HCT116 (cell line): ENCODE data around the gene TRMT1. TPM values are rescaled to one million over a fixed set of nuclear protein-coding genes. Genes with fewer than 3 reads are reported as not detected.
A peak's percentile ranks its signal among the peaks of the same experiment; 100 is the strongest.

Source experiments
- ATAC-seq: fragments of 200-7000 bp; cut with Tn5 transposase; 2 replicates; pipeline ENCODE4 v1.9.1; 2020; ENCODE audit warnings: mild to moderate bottlenecking, moderate library complexity
- BruUV-seq: library from RNA; stranded (reverse); fragments of 400-500 nt; replicated peaks from 2 replicates; lab custom pipeline; 2021; lab: Mats Ljungman, UMichigan
- CTCF ChIA-PET: fragments of 300-600 bp; sonication (Branson Sonifier 250); formaldehyde crosslinking; loops from one replicate; lab custom pipeline; 2021; ENCODE audit warnings: antibody characterized with exemption; lab: Charles Lee
- POLR2A ChIA-PET: fragments of 300-600, 350-600 bp; sonication (Branson Sonifier 250); formaldehyde crosslinking; loops from one replicate; lab custom pipeline; 2021; ENCODE audit warnings: antibody characterized with exemption; lab: Charles Lee
- RAD21 ChIA-PET, 2 experiments: fragments of 300-600 bp; sonication (Branson Sonifier 250); formaldehyde crosslinking; loops; one replicate each; lab custom pipeline; 2023; ENCODE audit warnings: low total read pairs in 2 of 2; ENCODE audit not compliant: uncharacterized antibody in 2 of 2, unreplicated experiment in 2 of 2, low non-redundant PET in 1 of 2; lab: Charles Lee
- DNase-seq: peaks from one replicate; pipeline ENCODE4 v3.0.0-alpha.2; 2010; ENCODE audit warnings: low read depth, low spot score
- H2AFZ ChIP-seq: fragments of 200-600 bp; shearing (Covaris generic), sonication (generic); 2 replicates; pipeline ENCODE4 v1.6.1; 2017; ENCODE audit warnings: low read depth, mixed run types, mixed read lengths, antibody characterized with exemption, low read length; ENCODE audit not compliant: poor library complexity, severe bottlenecking
- H3K27ac ChIP-seq: 2 replicates; pipeline ENCODE4 v1.5.1; 2012; ENCODE audit warnings: low read depth, low read length
- H3K27me3 ChIP-seq: fragments of 200-600 bp; sonication (generic); 2 replicates; pipeline ENCODE4 v1.6.1; 2016; ENCODE audit warnings: mixed run types, low read length, mixed read lengths; ENCODE audit not compliant: insufficient read depth
- H3K36me3 ChIP-seq, 2 experiments: fragments of 200-500 bp in 1 of 2; fragments of 200-600 bp in 1 of 2; sonication (Bioruptor generic) in 1 of 2; sonication (generic) in 1 of 2; 2 replicates each; pipeline versions ENCODE4 v1.5.1 to v1.6.1; 2014 to 2016; ENCODE audit warnings: low read length in 2 of 2, inconsistent platforms in 1 of 2, mixed read lengths in 1 of 2, mixed run types in 1 of 2; ENCODE audit not compliant: insufficient read depth in 2 of 2, control insufficient read depth in 1 of 2
- H3K4me1 ChIP-seq, 2 experiments: fragments of 200-600 bp in 1 of 2; sonication (generic) in 1 of 2; 2 replicates each; pipeline versions ENCODE4 v1.5.1 to v1.6.1; 2012 to 2017; ENCODE audit warnings: low read length in 2 of 2, inconsistent platforms in 1 of 2, mild to moderate bottlenecking in 1 of 2, mixed read lengths in 1 of 2, mixed run types in 1 of 2, moderate library complexity in 1 of 2; ENCODE audit not compliant: insufficient read depth in 2 of 2, control insufficient read depth in 1 of 2
- H3K4me2 ChIP-seq: fragments of 200-600 bp; sonication (generic); 2 replicates; pipeline ENCODE4 v1.6.1; 2017; ENCODE audit warnings: mixed run types, low read length, mixed read lengths
- H3K4me3 ChIP-seq, 2 experiments: fragments of 200-600 bp in 1 of 2; sonication (generic) in 1 of 2; replicated peaks in 1 of 2; 2 replicates each; pipeline ENCODE4 v1.5.1; 2011 to 2016; ENCODE audit warnings: low read length in 2 of 2, control low read depth in 1 of 2, low read depth in 1 of 2, mild to moderate bottlenecking in 1 of 2, mixed read lengths in 1 of 2, mixed run types in 1 of 2
- H3K79me2 ChIP-seq: fragments of 200-600 bp; sonication (generic); 2 replicates; pipeline ENCODE4 v1.6.1; 2017; ENCODE audit warnings: mild to moderate bottlenecking, mixed run types, low read length, moderate library complexity, mixed read lengths; ENCODE audit not compliant: insufficient read depth
- H3K9ac ChIP-seq: fragments of 200-600 bp; sonication (generic); 2 replicates; pipeline ENCODE4 v1.6.1; 2016; ENCODE audit warnings: low read length, mixed read lengths
- H3K9me2 ChIP-seq: fragments of 200-600 bp; sonication (generic), shearing (Covaris generic); 2 replicates; pipeline ENCODE4 v1.6.1; 2017; ENCODE audit warnings: mixed run types, mild to moderate bottlenecking, moderate library complexity; ENCODE audit not compliant: insufficient read depth
- H3K9me3 ChIP-seq, 2 experiments: fragments of 200-500 bp in 1 of 2; fragments of 200-600 bp in 1 of 2; sonication (Bioruptor generic) in 1 of 2; sonication (generic) in 1 of 2; 2 replicates each; pipeline ENCODE4 v1.6.1; 2014 to 2017; ENCODE audit warnings: low read length in 2 of 2, mixed read lengths in 2 of 2, inconsistent platforms in 1 of 2, low read depth in 1 of 2, mild to moderate bottlenecking in 1 of 2, mixed run types in 1 of 2, moderate library complexity in 1 of 2; ENCODE audit not compliant: control insufficient read depth in 1 of 2, insufficient read depth in 1 of 2
- H4K20me1 ChIP-seq: fragments of 200-600 bp; sonication (generic), shearing (Covaris generic); 2 replicates; pipeline ENCODE4 v1.6.1; 2017; ENCODE audit warnings: mixed run types, mild to moderate bottlenecking, moderate library complexity; ENCODE audit not compliant: insufficient read depth
- JUND ChIP-seq: IDR thresholded peaks from 2 replicates; pipeline ENCODE4 v1.6.1; 2012
- POLR2AphosphoS5 ChIP-seq: IDR thresholded peaks from 2 replicates; pipeline ENCODE4 v1.6.1; 2011; ENCODE audit warnings: mild to moderate bottlenecking, low read depth, low read length, moderate library complexity
- YY1 ChIP-seq: IDR thresholded peaks from 2 replicates; pipeline ENCODE4 v1.6.1; 2011; ENCODE audit warnings: low read length, low read depth, moderate library complexity, mild to moderate bottlenecking; ENCODE audit not compliant: insufficient replicate concordance; ENCODE audit errors: extremely low read depth
- ZFX ChIP-seq: fragments of 450-650 bp; IDR thresholded peaks from 2 replicates; pipeline ENCODE4 v1.6.1; 2017
- intact Hi-C: fragments of 100-400 bp; cut with micrococcal nuclease; formaldehyde crosslinking; loops from 2 replicates; pipeline ENCODE4 v1.10.0; 2022
- total RNA-seq: library from RNA; stranded (reverse); gene quantifications from one replicate; pipeline ENCODE4 v1.2.1, GENCODE V29; 2021; ENCODE audit not compliant: unreplicated experiment
- TF ChIP-seq, protein P1 (sequence below): IDR thresholded peaks from 2 replicates; pipeline ENCODE4 v1.6.1; 2012

Gene TRMT1
- total RNA-seq, 1 experiment from 2014 or later: 84.4 TPM

DNA sequence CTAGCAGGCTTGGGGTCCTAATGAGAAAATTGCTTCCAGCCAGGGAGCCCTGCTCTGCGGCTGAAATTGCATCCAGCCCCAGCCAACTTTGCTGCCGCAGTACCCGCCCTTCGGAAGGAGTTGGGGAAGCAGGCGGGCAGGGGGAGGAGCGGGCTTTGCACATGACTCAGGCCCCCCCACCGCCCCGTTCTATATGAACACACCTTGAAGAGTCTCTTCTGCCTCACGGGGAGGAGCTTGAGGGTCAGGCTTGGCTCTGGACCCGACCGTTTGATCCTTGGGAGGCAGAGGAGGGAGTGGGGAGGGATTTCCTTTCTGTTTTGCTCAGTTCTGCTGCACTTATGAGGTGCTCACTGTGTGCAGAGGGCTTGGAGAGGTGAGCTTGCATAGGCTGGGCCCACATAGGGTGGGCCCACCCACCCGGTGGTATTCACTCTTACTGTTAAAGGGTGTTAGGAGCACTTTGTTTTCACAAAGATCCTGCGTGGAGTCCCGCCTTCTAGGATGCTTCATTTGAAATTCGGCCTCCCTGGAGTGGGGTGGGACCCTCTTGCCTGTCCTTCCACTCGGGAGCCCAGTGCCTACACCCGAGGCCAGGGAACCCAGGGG is 60.4 kb downstream of the TRMT1 start:
- H4K20me1 ChIP-seq: no peaks in the 10 kb centered on the region
- TF ChIP-seq POLR2AphosphoS5 (peak; percentile 48), ZFX (no peak)
- ChIA-PET RAD21 (interaction anchor here (1.0 to 1.4 kb wide), 4 partner anchors 23 to 71 kb away, joined by 3 to 4 read pairs (median 3); no protein-coding TSS in a partner anchor), CTCF (interaction anchor here (1.1 to 8.6 kb wide), 2 partner anchors 25 to 91 kb away, joined by 3 to 155 read pairs; no protein-coding TSS in a partner anchor), POLR2A (interaction anchor here (4.1 kb wide), 1 partner anchor 22 kb away, joined by 16 read pairs; no protein-coding TSS in a partner anchor)
- peak overlapping the region; percentile 94 for H3K27ac ChIP-seq
- H3K9ac ChIP-seq: peak overlapping the region; percentile 81
- intact Hi-C loops: no loop called here
- peak; percentile 64 for DNase-seq
- H3K4me3 ChIP-seq: peak overlapping the region; percentile 31 to 42
- no peaks in the 10 kb centered on the region for H3K36me3 ChIP-seq
- no peaks in the 10 kb centered on the region; the same call in 1 of the 2 replicates for H3K79me2 ChIP-seq
- peaks cover 91 to 98% of the 10 kb centered on the region in 2 experiments for H3K4me1 ChIP-seq
- peak; percentile 64 for ATAC-seq
- no peaks in the 10 kb centered on the region for H3K27me3 ChIP-seq
- H3K9me2 ChIP-seq: no peaks in the 10 kb centered on the region
- peak overlapping the region; percentile 75 for H3K4me2 ChIP-seq
- no peak overlapping the region for H2AFZ ChIP-seq
- TSS peak; percentile 22 for BruUV-seq
- H3K9me3 ChIP-seq: no peaks in the 10 kb centered on the region

DNA sequence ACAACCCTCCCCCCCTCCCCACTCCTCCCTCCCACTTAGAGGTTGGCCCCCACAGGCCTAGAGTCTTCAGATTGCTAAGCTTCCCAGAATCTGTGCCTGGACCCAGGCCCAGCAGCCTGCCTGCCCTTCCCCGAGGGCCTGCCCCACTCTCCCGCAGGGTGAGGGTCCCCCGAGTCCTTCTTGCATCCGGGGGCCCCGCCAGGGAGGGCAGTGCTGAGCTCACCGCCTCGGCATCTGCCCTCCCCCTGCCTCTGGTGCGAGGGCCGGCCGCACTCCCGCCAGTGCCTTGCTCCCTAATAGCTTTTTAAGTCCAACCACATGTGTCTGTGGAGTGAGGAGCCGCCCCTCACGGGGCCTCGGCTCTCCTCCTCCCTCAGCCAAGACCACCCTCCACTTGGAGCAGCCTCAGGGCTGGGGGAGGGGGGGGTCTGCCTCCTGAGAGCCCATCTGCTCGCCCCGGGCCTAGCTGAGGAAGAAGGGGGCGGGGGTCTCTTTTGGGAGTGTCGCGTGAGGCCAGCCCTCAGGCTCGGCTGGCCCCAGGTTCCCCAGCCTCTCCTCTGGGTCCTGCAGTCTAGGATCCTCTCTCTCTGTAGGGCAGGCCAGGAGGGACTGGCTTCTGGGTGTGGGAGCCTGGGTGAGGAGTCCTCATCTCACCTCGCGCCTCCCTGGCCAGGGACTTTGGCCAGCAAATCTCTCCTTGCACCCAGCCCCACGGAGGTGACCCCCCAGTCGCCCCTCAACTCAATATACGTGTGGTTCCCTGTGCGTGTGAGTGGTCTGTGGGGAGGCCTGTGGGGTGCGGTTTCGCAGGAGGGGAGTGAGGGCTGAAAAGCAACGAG is 61.1 kb downstream of the TRMT1 start:
- ATAC-seq: peak; percentile 49
- Histone ChIP-seq H3K4me1 (peaks cover 92 to 98% of the 10 kb centered on the region in 2 experiments), H3K4me3 (peak overlapping the region; percentile 31 to 42), H3K27ac (peak overlapping the region; percentile 94), H4K20me1 (no peaks in the 10 kb centered on the region), H3K4me2 (peak overlapping the region; percentile 75), H2AFZ (no peak overlapping the region)
- no peak for DNase-seq
- CTCF ChIA-PET: interaction anchor here (1.1 to 8.6 kb wide), 6 partner anchors 10 to 90 kb away, joined by 3 to 155 read pairs (median 6); no protein-coding TSS in a partner anchor
- no peak for TF ChIP-seq ZFX
- no peak for TF ChIP-seq JUND
- TF ChIP-seq, protein P1, sequence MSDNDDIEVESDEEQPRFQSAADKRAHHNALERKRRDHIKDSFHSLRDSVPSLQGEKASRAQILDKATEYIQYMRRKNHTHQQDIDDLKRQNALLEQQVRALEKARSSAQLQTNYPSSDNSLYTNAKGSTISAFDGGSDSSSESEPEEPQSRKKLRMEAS: peak; percentile 77
- TF ChIP-seq YY1: no peak
- TF ChIP-seq, all 23 proteins: peak for 1
- Histone ChIP-seq H3K9me2 (no peaks in the 10 kb centered on the region), H3K9ac (peak overlapping the region; percentile 81), H3K27me3 (no peaks in the 10 kb centered on the region), H3K9me3 (no peaks in the 10 kb centered on the region), H3K79me2 (no peaks in the 10 kb centered on the region; the same call in 1 of the 2 replicates), H3K36me3 (no peaks in the 10 kb centered on the region)
- intact Hi-C loops: no loop called here
- ChIA-PET RAD21 (interaction anchor here (0.7 to 1.4 kb wide), 5 partner anchors 22 to 70 kb away, joined by 3 to 4 read pairs (median 3); no protein-coding TSS in a partner anchor), POLR2A (interaction anchor here (0.6 to 4.1 kb wide), 4 partner anchors 22 to 119 kb away, joined by 3 to 16 read pairs (median 3); no protein-coding TSS in a partner anchor)
- BruUV-seq: TSS peak; percentile 91

Other genes starting within 250 kb of the TRMT1 start
- gene DNASE2, start 235.3 kb downstream of the TRMT1 start, total RNA-seq: 36.6 TPM
- not detected for gene KLF1, start 229.5 kb downstream of the TRMT1 start, total RNA-seq
- gene GCDH, start 225.6 kb downstream of the TRMT1 start, total RNA-seq: 23.2 TPM
- 0.25 TPM for gene SYCE2, start 197.4 kb downstream of the TRMT1 start, total RNA-seq
- gene FARSA, start 183.0 kb downstream of the TRMT1 start, total RNA-seq: 129 TPM
- gene CALR, start 178.1 kb downstream of the TRMT1 start, total RNA-seq: 739 TPM
- 163 TPM for gene RAD23A, start 170.9 kb downstream of the TRMT1 start, total RNA-seq
- gene GADD45GIP1, start 159.5 kb downstream of the TRMT1 start, total RNA-seq: 35.9 TPM
- 0.25 TPM for gene DAND5, start 147.2 kb downstream of the TRMT1 start, total RNA-seq
- 34.8 TPM for gene NFIX, start 121.3 kb downstream of the TRMT1 start, total RNA-seq
- gene LYL1, start 13.9 kb downstream of the TRMT1 start, total RNA-seq: 2.6 TPM
- 181 TPM for gene NACC1, start 1.5 kb upstream of the TRMT1 start, total RNA-seq
- 149 TPM for gene STX10, start 33.6 kb upstream of the TRMT1 start, total RNA-seq
- 247 TPM for gene IER2, start 33.7 kb upstream of the TRMT1 start, total RNA-seq